Right ventricle myocardium inferior (tissue), 1 donor: Measurements from ENCODE around the gene SLC12A3. TPM values are rescaled to one million over a fixed set of nuclear protein-coding genes. Genes with fewer than 3 reads are reported as not detected.

ENCODE experiments used
- ATAC-seq: fragments of 200-7000 bp; cut with Tn5 transposase; one replicate; pipeline ENCODE4 v1.9.1; 2020; ENCODE audit warnings: mild to moderate bottlenecking, moderate library complexity
- DNase-seq: peaks from one replicate; pipeline ENCODE4 v3.0.0; 2021; ENCODE audit errors: missing footprints
- intact Hi-C: fragments of 100-400 bp; cut with DNase I; formaldehyde crosslinking; loops from one replicate; pipeline ENCODE4 v1.11.0; 2022
- total RNA-seq: library from RNA; stranded (reverse); fragmentation: NEBNext Ultra II Directional; extraction: Animal tissue kit (Norgen Biotek cat#: 25700); gene quantifications from one replicate; pipeline ENCODE4 v1.2.1, GENCODE V29; 2021
- donor health status: DM: no; HTN: yes; CAD: no; lungs with severe emphysema.

Gene SLC12A3
- total RNA-seq, 1 donor from 2014 or later = not detected

DNA sequence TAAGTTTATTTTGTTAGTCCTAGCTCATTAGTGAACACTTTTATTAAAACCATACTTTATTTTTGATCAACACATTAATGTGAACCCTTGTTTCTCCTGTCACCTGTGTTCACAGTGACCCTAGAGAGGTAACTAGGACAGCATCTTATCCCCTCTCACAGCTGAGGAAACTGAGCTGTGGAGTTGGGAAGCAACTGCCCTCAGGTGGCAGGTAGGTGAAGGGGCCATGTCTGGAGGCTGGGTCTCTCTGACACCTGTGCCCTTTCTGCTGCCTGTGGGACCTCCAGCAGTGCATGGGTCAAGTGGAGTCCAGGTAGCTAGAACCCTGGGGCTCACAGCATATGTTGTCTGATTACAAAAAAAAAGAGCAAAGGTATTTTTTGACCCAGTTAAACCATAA is 22.9 kb upstream of the SLC12A3 start:
- ATAC-seq (no peak), DNase-seq (no peak)
- intact Hi-C loops = no loop called here

DNA sequence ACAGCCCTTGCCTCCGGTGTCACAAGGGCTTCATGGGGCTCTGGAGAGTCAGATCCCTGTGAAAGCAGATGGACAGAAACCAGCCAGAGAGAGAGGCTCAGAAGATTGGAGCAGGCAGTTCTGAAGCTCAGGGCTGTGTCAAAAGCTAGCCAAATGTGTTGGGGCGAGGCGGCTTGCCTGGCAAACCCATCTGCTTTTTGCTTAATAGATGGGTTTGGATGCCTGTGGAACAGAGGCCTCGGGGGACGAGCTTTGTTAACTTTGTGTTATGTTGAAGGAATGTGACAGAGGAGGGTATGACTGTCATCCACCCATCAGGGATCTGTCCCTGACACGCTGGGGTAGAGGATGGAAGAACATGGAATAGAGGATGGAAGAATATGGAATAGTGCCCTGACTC is 21.0 kb upstream of the SLC12A3 start:
- intact Hi-C loops = no loop called here
- no peak for ATAC-seq
- no peak for DNase-seq

DNA sequence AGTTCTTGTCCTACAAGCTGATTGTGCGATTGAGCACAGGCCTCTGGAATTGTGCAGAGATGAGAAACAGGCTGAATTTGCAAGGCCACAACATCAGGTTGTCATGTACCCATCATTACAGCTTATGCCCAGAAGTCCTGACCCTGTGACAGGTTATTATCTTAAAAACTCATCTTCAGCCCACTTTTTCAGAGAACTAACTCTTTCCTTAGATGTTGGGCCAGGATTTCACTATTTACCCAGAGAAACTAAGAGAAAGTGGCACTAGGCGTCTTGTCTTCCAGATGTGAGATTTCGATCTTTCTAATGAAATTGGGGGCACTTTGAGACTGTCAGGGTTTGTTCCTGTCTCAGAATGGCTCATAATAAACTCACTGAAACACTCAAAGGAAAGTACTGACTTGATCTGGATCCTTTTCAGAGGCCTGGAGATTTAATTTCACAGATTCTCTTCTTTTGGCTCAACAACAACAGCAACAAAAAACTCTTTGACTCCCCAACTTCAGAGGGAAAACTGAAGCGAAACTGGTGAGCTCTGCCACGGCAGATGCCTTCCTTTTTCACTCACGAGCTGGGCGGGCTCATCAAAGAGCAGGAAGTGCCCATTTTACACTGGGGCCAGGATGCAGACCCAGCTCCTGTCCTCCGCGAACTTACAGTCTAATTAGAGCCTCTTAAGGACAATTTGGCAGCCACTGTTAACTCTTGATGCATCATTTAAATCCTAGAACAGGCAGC is 17.7 kb upstream of the SLC12A3 start:
- DNase-seq = no peak
- no peak for ATAC-seq
- intact Hi-C loops = no loop called here

DNA sequence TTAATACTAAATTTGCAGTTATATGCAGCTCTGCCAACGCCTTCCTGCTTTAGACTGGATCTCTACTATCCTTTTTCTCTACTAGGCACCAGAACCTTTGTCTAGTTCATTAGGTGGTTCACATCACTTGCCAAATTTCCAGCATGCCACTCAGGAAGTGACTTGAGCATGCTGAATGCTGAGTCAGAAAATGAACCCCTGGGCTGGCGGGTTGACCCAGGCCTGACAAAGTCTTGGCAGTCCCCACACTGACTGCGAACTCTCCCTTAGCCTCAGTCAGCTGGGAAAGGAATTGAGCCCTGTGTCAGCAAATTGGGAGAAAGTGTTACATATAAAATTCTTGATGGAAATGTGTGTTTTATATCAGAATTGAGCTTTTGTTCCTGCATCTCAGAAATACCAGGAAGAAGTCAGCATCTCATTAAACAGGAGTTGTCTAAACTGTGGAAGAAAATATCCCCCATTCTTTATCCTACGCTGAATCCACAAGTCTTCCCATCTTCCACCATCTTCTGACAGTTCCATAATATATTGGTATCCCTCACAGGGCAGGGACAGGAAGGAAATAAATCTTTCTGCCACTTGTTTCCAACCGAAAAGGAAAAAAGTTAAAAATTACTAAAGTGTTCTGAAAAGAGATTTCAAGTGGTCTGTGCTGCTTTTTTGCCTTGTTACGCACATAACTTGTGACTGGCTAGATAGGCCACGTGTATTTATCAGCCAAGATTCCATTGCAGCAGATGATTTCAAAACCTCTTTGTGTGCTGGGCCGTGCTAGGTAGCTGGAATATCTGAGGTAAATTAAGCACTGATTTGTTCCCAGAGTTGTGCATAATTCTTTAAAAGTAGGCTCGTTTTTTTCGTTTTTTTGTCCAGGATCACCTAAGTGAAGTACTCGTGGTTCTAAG is 16.7 kb upstream of the SLC12A3 start:
- ATAC-seq (no peak), DNase-seq (no peak)

DNA sequence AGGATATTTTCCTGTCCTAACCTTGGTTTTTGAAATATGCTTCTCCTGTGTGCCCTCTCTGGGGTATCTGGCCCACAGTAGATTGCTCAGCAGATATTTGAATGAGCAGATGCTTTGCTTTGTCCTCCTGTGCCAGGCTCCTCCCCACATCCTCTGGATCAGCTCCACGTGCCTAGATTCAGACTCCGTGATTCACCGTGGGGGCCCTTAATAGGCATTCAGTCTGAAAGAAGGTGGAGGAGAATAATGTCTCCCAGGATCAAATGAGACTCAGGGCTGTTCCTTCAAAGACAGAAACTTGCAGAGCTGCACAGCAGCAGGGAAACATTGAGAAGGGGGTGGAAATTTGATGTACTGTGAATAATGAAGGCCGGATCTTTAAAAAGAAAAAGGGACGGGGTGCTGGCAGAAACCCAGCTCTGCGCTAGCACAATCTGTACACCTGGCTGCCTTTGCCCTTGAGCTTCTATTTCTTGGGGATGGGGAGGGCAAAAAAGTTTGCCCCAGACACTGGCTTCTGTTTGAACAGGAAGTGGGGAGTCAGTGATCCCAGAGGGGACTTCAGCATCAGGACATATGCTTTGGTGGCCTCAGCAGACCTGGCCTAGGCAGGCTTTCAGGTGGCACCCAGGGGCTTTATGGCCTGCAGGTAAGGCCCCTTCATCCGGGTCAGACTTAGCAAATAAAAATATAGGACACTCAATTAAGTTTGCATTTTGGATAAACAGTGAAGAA is 15.9 kb upstream of the SLC12A3 start:
- no peak for DNase-seq
- intact Hi-C loops = no loop called here
- no peak for ATAC-seq

More for the DNA sequence above, 16.7 kb upstream of the SLC12A3 start:
- intact Hi-C loops = no loop called here

DNA sequence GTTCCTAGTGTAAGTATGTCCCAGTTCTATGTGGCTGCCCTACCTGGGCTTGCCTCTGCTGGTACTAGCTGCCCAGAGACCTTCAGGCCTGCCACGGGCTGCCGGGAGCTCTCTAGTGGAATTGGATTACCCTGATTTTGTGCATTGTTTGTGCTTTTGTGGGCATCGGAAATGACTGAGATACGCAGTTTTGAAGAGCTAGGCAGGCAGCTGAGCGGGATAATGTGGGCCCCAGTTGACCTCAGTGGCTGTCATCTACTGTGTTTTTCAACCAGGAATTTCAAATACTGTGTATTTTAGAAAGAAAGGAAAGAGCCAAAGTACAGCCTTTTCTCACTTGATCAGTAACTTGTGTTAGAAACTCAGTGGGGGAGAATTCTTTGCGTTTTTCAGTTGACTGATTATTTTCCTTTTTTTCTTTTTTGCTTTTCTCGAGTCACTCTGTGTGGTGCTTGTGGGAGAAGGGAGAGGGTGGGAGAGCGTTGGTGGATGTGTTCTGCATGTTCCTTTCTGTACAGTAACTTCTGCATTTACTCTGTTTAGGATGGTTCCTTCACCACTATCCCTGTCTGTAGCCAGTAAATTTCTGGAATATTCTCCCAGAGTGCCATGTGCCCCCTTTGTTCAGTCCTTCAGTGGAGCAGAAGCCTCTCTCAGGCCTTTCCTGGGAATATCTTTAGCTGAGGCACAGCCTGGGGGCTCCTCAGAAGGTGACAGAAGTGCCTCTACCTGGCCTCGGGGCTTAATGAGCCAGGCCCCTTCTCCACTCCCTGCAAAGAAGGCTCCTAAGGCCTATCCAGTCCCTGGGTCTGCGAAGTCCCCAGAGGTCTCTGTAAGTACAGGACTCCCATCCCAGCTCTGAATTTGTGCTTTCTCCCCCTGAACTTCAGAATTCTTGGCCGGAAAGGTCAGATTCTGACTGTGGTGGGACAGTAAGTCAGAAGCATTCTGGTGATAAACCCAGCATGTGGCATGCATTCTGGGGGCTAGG is 15.0 kb upstream of the SLC12A3 start:
- DNase-seq (no peak), ATAC-seq (no peak)
- intact Hi-C loops = no loop called here

DNA sequence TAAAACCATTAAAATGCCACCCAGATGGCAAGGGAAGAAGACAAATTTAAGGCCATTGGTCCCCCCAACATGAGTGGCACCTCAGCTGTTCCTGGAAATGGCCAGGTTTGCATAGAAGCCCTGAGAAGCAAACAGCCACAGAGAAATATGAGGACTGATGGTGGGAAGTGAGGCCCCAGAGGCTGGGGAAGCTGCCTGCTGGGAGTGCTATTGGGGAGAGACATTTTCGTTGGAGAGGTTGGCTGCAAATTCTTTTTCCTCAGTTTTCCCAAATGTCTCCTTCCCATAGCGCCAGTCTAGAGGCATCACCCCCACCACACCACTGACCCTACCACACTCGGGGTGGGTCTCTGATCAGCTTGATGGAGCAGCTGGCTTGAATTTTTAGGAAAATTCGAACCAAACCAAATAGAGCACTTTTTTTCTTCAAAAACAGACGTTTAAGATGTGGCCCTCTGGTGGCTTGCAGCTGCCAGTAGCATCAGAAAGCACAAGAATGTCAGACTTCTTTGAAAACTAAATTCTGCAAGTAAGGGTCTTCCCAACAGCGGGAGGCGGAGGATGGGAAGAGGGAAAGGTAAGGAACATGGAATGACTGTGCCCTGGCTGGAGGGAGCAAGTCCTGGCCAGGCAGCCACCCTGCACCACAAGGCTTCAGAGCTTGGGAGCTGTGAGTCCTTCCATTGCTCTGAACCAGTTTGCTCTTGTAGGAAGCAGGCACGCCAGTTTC is 13.2 kb upstream of the SLC12A3 start:
- DNase-seq (no peak), ATAC-seq (no peak)
- intact Hi-C loops = no loop called here

DNA sequence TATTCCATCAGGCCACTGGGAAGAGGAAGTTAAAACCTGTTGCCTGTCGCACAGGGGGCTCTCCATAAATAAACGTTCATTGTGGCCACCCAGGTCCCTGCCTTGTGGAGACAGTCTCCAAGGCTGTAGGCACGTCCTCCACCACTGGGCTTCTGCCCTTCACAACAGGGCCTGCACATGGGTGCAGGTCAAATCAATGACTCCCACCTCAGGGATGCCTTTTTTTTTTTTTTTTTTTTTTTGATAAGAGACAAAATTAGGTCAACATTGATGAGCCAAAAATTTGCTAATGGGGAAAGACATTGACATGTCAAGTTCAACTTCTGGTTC is 12.6 kb upstream of the SLC12A3 start:
- intact Hi-C loops = no loop called here
- ATAC-seq (no peak), DNase-seq (no peak)

DNA sequence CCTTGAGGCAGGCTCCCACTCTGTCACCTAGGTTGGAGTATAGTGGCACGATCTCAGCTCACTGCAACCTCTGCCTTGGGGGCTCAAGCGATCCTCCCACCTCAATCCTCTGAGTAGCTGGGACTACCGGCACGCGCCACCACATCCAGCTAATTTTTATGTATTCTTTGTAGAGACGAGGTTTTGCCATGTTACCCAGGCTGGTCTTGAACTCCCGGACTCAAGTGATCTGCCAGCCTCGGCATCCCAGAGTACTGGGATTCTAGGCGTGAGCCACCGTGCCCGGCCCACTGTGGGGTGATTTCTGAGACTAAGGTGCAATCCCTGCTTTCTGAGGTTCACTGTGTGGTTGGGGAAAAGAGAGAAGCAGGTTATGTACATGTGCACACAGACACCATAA is 12.0 kb upstream of the SLC12A3 start:
- peak; percentile 21 for DNase-seq
- intact Hi-C loops = no loop called here

DNA sequence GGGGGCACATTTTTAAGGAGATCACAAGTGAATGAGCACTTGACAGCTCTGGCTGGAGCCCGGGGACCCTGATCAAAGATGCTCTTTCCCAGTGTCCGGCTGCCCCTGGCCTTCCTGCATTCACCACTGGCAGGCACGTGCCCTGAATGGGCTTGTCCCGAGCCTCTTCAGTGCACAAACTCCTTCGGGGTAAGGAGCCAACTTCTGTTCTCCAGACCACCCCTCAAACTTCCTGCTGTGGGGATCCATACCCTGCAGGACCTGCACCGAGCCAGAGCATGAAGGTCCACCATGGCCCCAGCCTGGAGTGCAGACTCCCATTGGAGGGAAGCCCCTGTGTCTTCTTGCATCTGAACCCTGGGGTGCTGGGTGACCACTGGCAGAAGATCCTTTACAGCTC is 9.8 kb upstream of the SLC12A3 start:
- ATAC-seq = no peak
- DNase-seq = peak; percentile 49
- intact Hi-C loops = no loop called here

More for the DNA sequence above, 12.0 kb upstream of the SLC12A3 start:
- ATAC-seq = no peak

DNA sequence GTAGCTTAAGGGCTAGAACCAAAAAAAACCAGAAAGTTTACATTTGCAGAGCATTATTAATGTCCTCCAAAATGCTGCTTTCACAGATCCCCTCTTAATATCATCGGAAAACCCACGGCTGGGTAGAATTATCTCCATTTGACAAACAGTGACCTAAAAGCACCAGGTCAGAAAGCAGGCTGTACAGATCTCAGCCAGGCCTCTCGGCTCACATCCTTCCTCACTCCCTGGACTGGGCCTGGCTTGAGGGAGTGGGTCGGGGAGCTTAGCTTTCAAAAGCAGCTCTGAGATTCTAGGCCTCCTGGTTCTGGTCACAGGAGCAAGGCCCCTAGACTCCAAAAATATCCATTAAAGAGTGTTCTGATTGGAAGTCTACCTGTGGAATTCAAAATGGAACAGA is 9.1 kb upstream of the SLC12A3 start:
- no peak for ATAC-seq
- DNase-seq = peak; percentile 39
- intact Hi-C loops = no loop called here

DNA sequence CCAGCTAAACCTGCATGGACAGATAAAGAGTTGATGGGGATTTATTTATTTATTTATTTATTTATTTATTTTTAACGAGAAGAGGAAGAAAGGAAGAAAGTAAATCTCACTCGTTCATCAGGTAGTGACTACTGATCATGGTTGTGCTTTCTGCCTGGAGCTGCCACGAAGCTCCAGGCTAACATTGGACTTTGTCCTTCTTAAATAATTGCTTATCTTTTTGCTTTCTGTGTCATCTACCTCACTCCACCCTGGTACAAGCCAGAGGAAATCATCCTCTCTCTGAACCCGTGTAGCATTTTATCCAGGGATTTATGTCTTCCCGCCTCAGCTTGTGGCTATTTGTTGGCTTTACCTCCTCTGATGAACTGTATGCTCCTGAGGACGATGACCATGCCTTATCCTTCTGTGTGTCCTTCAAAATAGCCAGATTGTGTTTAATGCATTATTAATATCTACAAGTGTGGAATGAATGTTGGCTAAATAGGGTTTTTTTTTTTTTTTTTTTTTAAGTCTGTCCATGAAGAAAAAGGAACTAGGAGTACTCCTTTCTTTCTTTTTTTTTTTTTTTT is 8.0 kb upstream of the SLC12A3 start:
- intact Hi-C loops = no loop called here
- no peak for ATAC-seq

DNA sequence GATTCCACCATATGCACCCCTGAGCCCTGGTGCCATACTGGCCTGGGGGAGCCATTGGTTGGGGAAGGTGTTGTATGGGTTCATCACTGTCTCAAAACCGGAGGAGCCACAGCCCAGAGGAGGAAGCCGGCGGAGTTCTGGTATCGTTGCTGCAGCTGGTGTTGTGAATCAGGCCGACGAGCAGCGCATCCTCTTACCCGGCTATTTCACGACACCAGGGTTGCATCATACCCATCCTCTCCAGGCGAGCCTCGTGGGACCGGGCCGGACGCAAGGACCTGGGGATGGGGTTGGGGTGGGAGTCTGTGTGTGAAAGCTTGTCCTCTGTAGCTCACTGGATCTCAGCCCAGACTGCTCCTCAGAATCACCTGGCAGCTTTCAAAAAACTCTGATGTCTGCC is 6.6 kb upstream of the SLC12A3 start:
- intact Hi-C loops = no loop called here
- no peak for ATAC-seq
- no peak for DNase-seq

More for the DNA sequence above, 8.0 kb upstream of the SLC12A3 start:
- DNase-seq = no peak

DNA sequence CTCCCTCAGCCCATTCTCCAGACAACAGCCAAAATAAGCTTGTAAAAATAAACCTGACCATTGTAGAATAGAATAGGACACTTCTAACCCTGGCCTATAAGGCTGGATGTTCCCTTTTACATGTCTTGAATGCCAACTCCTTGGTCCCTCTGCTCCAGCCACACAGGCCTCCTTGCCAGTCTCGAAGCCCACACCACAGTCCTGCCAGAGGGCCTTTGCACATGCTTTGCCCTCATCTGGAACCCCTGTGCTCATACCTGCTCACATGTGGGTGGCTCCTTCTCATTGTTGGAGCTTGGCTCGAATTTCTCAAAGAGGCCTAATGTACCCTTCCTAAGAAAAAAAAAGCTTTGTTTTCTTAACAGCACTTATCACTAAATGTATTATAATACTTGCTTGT is 5.4 kb upstream of the SLC12A3 start:
- ATAC-seq (no peak), DNase-seq (no peak)
- intact Hi-C loops = no loop called here

DNA sequence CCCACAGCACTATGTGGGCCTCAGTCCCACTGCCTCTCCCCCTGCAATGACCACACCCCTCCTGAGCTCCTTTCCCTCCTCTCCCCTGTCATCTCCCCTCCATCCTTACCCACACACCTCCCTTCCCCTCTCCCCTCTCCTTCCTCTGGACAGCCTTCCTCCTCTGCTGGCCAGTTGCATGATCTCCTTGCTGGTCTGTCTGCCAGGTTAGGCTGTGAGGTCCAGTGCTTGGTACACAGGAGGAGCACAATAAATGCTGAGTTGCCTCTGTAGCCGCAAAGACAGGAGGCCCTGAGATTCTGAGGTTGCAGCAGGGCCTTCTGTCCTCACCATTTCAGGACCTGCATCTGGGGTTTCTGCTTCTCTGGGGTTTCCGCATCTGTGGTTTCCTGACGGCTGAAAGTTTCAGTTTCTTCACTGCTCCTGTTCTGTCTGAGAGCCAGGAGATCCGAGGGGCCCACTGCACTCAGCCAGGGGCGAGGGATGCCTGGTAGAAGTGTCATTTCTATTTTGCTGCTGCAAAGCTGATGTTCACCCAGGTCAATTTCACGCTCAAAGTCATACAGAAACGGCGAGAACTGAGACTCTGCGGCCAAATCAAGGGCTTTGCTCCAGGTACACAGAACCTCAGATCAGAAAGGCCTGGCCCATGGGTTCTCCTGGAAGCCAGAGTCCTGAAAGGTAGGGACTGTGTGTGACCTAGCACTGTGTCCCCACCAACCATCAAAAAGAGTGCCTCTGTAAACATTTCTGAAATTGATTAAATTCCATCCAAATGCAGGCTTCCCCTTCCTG is 4.6 kb upstream of the SLC12A3 start:
- peak; percentile 14 for DNase-seq
- intact Hi-C loops = no loop called here
- ATAC-seq = no peak

DNA sequence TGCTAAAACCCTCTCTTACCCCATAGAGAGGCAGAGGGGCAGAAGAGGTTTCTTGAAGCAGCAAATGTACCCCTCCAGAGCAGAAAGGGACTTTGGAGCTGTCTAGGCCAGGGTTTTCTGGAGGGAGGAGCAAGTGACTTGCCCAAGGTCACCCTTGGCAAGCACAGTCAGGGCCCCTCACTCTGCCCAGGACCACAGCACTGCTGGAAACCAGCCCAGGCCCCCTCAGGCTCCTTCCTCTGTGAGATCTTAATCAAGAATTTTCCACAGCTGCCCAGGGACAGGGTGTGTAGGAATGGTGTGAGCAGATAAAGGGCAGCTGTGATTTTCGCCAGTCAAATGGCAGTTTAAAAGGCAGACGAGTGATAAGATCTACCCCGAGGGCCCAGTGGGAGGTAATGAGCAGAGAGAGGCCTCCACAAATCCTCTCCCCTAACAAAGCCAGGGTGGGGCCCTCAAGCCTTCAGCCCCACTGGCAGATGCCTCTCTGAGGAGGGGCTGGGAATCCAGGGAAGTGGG is 3.9 kb upstream of the SLC12A3 start:
- DNase-seq (peak; percentile 17), ATAC-seq (no peak)
- intact Hi-C loops = no loop called here

DNA sequence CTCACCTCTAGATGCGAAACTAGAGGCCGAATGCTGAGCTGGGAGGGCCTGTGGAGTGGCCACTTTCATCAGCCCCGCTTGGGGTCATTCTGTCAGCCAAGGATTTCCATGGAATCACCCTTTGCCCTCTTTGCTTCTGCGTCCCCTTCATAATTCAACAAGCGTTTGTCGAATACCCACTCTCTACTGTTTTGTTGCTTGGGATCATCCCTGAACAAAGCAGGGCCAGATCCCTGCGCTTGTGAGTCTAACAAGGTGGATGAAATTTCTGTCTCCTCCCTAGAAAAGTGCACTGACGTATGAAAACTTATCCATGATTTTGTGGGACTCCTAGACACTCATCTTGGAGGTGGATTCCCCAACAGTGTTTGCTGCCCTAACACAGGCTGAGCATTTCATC is 3.3 kb upstream of the SLC12A3 start:
- no peak for ATAC-seq
- intact Hi-C loops = no loop called here
- DNase-seq = peak; percentile 42
